Vagina (tissue), 2 donors: ENCODE data around the gene STIM2.

ENCODE experiments used
- POLR2A ChIP-seq, 2 donors: fragments of 450-650 bp; IDR thresholded peaks; one replicate each; pipeline ENCODE4 v1.6.1; 2017; ENCODE audit warnings: antibody characterized with exemption in 2 of 2, mild to moderate bottlenecking in 2 of 2, moderate library complexity in 2 of 2
- POLR2AphosphoS5 ChIP-seq, 2 donors: sonication (generic); formaldehyde crosslinking; IDR thresholded peaks; one replicate each; pipeline ENCODE4 v1.9.0; 2017; ENCODE audit warnings: antibody characterized with exemption in 2 of 2, mild to moderate bottlenecking in 2 of 2, low read depth in 1 of 2; ENCODE audit not compliant: insufficient read depth in 1 of 2
- TF ChIP-seq, protein P1 (sequence below), 3 experiments: fragments of 450-650 bp in 2 of 3; fragments of 200-600 bp in 1 of 3; sonication (generic) in 1 of 3; IDR thresholded peaks; one replicate each; pipeline ENCODE4 v1.5.1; 2017 to 2019; ENCODE audit warnings: antibody characterized with exemption in 3 of 3, mild to moderate bottlenecking in 2 of 3, moderate library complexity in 2 of 3

DNA sequence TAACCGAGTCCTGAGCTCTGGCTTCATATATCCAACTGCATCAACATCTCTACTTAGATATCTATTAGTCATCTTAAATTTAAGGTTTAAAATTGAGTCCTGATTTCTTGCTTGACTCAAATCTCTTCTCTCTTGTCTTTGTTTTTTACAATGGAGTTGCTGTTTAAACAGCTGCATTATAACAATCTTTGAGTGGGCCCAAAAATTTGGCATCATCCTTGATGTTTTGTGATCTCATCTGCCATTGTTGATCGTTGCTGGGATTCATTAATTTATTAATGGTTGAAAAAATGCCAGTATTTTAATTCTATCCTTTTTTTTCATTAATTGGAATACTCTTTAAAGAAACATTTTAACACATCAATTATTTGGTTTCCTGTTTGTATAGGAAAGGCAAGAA lies 82.2 kb downstream of the STIM2 start:
- TF ChIP-seq, protein P1, sequence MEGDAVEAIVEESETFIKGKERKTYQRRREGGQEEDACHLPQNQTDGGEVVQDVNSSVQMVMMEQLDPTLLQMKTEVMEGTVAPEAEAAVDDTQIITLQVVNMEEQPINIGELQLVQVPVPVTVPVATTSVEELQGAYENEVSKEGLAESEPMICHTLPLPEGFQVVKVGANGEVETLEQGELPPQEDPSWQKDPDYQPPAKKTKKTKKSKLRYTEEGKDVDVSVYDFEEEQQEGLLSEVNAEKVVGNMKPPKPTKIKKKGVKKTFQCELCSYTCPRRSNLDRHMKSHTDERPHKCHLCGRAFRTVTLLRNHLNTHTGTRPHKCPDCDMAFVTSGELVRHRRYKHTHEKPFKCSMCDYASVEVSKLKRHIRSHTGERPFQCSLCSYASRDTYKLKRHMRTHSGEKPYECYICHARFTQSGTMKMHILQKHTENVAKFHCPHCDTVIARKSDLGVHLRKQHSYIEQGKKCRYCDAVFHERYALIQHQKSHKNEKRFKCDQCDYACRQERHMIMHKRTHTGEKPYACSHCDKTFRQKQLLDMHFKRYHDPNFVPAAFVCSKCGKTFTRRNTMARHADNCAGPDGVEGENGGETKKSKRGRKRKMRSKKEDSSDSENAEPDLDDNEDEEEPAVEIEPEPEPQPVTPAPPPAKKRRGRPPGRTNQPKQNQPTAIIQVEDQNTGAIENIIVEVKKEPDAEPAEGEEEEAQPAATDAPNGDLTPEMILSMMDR (IDR thresholded peaks at IDR 0.05): no peak
- TF ChIP-seq POLR2AphosphoS5 (IDR thresholded peaks at IDR 0.05; ENCODE audit: insufficient read depth in 1 of 2, low read depth in 1 of 2): no peak
- TF ChIP-seq POLR2A (IDR thresholded peaks at IDR 0.05): no peak
